Brain microvascular endothelial cell (primary cell): ENCODE results near the gene ESPL1.

ENCODE experiments used
- DNase-seq: peaks from one replicate; pipeline ENCODE4 v3.0.0-alpha.2; 2020
- H3K27ac ChIP-seq: fragments of 250-450 bp; sonication (Bioruptor Pico); 2 replicates; pipeline ENCODE4 v1.5.1; 2020; ENCODE audit warnings: mild to moderate bottlenecking, moderate library complexity
- H3K27me3 ChIP-seq: fragments of 250-450 bp; sonication (Bioruptor Pico); replicated peaks from 2 replicates; pipeline ENCODE4 v1.5.1; 2020; ENCODE audit warnings: mild to moderate bottlenecking
- H3K36me3 ChIP-seq: fragments of 250-450 bp; sonication (Bioruptor Pico); replicated peaks from 2 replicates; pipeline ENCODE4 v1.5.1; 2020; ENCODE audit warnings: mild to moderate bottlenecking
- H3K4me3 ChIP-seq: 2 replicates; pipeline ENCODE4 v1.5.1; 2011; ENCODE audit warnings: low read depth, mild to moderate bottlenecking, control low read depth, low read length, moderate library complexity
- CTCF ChIP-seq: IDR thresholded peaks from 2 replicates; pipeline ENCODE4 v1.5.1; 2011; ENCODE audit warnings: low read depth, mild to moderate bottlenecking, moderate library complexity, low read length, control low read depth, inconsistent platforms; ENCODE audit errors: missing control alignments
- in situ Hi-C: cut with HindIII; loops from 2 replicates; pipeline ENCODE4 v1.10.0; 2017; ENCODE audit warnings: low sequenced_read_pairs, low pct_ligation_motif_present

The ESPL1 gene

GRCh38 chr12:53333845-53334244 lies 65.7 kb downstream of the ESPL1 start:
- H3K4me3 ChIP-seq: no peak overlapping the region
- no peak overlapping the region for H3K27ac ChIP-seq
- no peaks in the 10 kb centered on the region for H3K36me3 ChIP-seq
- H3K27me3 ChIP-seq: peaks cover 32% of the 10 kb centered on the region
- no peak for TF ChIP-seq CTCF
- no peak for DNase-seq
- in situ Hi-C loops: no loop called here

- peaks cover 32% of the 10 kb centered on the region for H3K27me3 ChIP-seq
- TF ChIP-seq CTCF: no peak
- H3K27ac ChIP-seq: no peak overlapping the region
- DNase-seq: no peak
- in situ Hi-C loops: no loop called here
- no peaks in the 10 kb centered on the region for H3K36me3 ChIP-seq
- H3K4me3 ChIP-seq: no peak overlapping the region
Observed at GRCh38 chr12:53334822-53335221, 66.7 kb downstream of the ESPL1 start.

GRCh38 chr12:53336181-53336681 lies 68.1 kb downstream of the ESPL1 start, which contains the start of gene SP7:
Gene SP7 (minus strand): TSS chr12:53336354. CDS start chr12:53335646, 708 bp downstream.
- Histone ChIP-seq H3K36me3 (no peaks in the 10 kb centered on the region), H3K27ac (no peak within 1 kb of the TSS), H3K27me3 (peaks cover 32% of the 10 kb centered on the region), H3K4me3 (no peak within 1 kb of the TSS)
- no peak for TF ChIP-seq CTCF
- in situ Hi-C loops: no loop called here
- no peak for DNase-seq

GRCh38 chr12:53338017-53338416 lies 69.9 kb downstream of the ESPL1 start:
- Histone ChIP-seq H3K27me3 (peaks cover 25% of the 10 kb centered on the region), H3K4me3 (no peak overlapping the region), H3K27ac (no peak overlapping the region), H3K36me3 (no peaks in the 10 kb centered on the region)
- no peak for TF ChIP-seq CTCF
- in situ Hi-C loops: no loop called here
- DNase-seq: no peak

- no peak for TF ChIP-seq CTCF
- in situ Hi-C loops: no loop called here
- H3K27ac ChIP-seq: no peak overlapping the region
- no peaks in the 10 kb centered on the region for H3K36me3 ChIP-seq
- no peak for DNase-seq
- H3K4me3 ChIP-seq: no peak overlapping the region
- H3K27me3 ChIP-seq: peaks cover 25% of the 10 kb centered on the region
Observed at GRCh38 chr12:53338916-53339315, 70.8 kb downstream of the ESPL1 start.

- no peak overlapping the region for H3K27ac ChIP-seq
- H3K4me3 ChIP-seq: no peak overlapping the region
- in situ Hi-C loops: no loop called here
- H3K36me3 ChIP-seq: no peaks in the 10 kb centered on the region
- no peak for TF ChIP-seq CTCF
- peaks cover 25% of the 10 kb centered on the region for H3K27me3 ChIP-seq
- DNase-seq: no peak
Observed at GRCh38 chr12:53340398-53340797, 72.3 kb downstream of the ESPL1 start.
